Measurements from ENCODE around the gene CACNA2D1.
A peak's percentile ranks its signal among the peaks of the same experiment; 100 is the strongest.

CACNA2D1 gene

DNA sequence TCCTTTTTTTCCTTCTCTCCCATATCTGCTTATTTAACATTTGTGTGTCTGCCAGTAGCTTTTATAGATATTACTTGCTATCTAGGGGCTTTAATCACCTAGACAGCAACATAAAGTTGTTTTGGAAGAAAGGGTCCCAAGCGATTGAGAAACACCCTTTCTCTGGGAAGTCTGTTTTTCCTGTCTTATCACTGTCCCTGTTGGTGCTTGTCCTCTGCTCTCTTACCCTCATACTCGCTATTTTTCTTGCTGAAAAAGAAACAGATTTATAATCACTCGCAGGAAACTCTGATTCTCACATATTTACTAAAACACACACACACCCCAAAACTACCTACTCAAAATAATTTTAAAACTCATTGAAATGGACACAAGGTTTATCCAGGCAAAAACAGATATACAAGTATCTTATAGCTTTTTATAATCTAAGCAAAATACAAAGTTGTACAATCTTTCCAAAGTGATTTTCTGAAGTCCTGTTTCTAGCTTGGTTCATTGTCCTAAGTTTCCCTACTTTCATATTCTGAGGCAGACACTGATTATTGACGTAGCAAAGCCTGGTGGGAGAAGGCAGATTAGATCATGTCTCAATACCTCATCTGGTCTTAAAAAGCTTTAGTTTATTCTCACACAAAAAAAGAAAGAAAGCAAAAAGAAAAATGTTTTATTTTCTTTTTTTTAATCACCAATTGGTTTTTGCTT lies 157.3 kb downstream of the CACNA2D1 start:
- DNase-seq (ENCODE audit: low spot score): no peak

- DNase-seq (ENCODE audit: low spot score): no peak
Measured at GRCh38 chr7:82284936-82285519, 158.5 kb downstream of the CACNA2D1 start.

GRCh38 chr7:82275342-82275741 lies 168.2 kb downstream of the CACNA2D1 start:
- no peak for DNase-seq (ENCODE audit: low spot score)

DNA sequence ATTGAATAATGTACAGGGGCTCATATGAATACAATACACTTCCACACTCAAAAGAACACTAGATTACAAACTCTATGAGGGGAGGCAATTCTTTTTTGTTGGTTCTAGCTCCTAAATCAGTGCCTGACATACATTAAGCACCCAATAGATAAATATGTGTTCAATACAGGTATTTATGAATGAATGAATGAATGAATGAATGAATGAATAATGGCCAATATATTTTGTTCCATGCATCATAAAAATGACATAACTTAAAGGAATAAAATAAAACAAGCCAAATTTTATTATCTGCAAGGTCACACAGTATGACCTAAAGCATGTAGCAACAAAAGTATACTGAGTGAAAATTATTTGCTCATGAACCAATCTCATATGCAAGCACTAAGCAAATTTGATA lies 168.9 kb downstream of the CACNA2D1 start:
- DNase-seq (ENCODE audit: low spot score): no peak

GRCh38 chr7:82273886-82274285 lies 169.7 kb downstream of the CACNA2D1 start:
- no peak for DNase-seq (ENCODE audit: low spot score)

- DNase-seq (ENCODE audit: low spot score): no peak
Measured at GRCh38 chr7:82270870-82271269, 172.7 kb downstream of the CACNA2D1 start.

DNA sequence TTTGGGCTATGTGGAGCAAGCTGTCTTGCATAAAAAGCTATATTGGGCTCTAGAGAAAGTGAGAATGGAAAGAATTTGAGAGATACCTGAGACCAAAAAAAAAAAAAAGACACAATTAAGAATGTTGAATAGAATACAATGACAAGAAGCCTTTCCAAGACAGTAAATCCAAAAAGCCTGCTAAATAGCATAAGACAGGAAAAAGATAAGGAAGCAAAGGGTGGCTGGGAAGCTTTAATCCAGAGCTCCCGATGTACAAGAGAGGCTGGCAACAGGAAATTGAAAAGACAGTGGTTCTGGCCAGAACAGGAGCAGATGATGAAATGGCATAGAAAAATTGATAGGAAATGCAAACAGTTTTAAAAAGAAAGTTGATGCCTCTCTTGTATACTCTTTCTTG lies 174.9 kb downstream of the CACNA2D1 start:
- DNase-seq (ENCODE audit: low spot score): no peak

DNA sequence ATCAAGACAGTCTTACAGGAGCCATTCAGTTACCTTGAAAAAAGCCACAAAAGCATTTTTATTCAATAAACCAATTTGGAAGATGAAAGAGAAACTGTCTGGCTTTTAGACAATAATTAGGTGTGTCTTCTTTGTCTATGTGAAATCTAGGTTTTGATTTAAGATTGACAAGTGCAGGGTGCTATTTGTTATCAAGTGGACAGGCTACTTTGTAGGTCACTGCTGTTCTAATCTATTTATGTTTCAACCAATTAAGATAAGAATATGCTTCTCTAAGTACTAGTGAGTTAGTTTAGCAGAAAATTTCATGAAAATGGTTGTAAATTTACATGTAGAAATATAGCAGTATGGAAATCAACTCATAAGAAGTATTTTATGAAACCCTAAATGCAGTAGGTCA lies 177.5 kb downstream of the CACNA2D1 start:
- no peak for DNase-seq (ENCODE audit: low spot score)

GRCh38 chr7:82264783-82265305 lies 178.7 kb downstream of the CACNA2D1 start:
- DNase-seq (ENCODE audit: low spot score): no peak

- no peak for DNase-seq (ENCODE audit: low spot score)
Measured at GRCh38 chr7:82263920-82264782, 179.4 kb downstream of the CACNA2D1 start.

DNA sequence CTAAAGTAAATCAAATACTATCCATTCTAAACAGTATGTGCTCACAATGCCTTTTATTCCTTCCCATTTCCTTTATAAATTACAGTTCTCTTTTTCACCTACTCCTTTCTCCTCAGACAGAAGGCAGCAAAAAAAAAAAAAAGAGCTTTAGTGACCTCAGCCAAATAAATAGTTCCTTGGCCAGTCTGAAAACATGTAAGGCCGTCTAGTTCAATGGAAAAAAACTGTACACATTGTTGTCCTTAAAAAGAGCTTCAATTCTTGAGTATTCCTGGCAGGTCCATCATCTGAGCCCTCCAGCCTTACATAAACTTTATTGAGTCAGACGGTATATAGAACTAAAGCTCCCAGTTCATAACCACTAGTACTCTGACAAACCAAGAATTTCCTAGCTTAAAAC lies 185.4 kb downstream of the CACNA2D1 start:
- no peak for DNase-seq (ENCODE audit: low spot score)

DNA sequence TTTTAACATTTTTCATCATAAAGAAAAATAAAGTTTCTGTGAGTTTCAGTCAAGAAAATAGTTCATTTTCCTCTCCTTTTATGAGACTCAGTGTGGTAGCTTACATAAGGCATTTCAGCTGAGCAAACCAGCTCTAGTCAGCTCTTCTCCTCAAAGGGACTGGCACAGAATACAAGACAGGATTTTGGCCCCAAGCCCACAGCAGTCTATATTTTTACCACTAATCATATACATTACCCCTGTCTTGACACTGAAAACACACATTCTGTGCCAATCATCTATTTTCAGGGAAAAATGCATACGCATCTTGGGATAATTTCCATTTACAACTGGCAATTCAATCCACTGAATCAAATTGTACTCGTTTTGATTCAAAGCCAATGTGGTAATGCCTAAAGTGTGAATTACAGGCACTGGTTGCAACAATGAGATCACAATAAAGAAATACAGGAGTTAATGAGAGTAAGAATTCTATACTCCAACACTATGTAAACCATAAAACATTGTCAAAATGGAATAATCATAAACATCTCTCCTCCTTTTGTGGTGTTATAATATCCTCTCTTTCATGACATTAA lies 186.4 kb downstream of the CACNA2D1 start:
- no peak for DNase-seq (ENCODE audit: low spot score)

- no peak for DNase-seq (ENCODE audit: low spot score)
Measured at GRCh38 chr7:82255706-82256105, 187.9 kb downstream of the CACNA2D1 start.

DNA sequence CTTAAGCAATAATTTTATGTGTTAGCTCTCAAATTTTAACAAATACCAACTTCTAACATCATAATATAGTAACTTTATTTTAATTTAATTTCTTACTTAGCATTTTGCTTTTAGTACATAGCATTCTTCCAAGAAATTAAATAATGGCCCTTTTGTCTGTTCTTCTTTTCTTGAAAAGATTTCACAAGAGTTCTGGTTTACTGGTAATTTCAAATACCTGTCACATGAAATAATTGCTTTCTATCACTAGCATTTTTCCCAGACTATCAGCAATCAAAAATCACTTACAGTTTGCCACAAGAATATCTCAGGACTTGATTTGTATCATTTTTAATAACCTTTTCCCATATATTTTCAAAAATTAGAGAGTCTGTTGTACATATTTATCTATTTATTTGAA lies 193.0 kb downstream of the CACNA2D1 start:
- DNase-seq (ENCODE audit: low spot score): no peak

- DNase-seq (ENCODE audit: low spot score): no peak
Measured at GRCh38 chr7:82249979-82250378, 193.6 kb downstream of the CACNA2D1 start.

DNA sequence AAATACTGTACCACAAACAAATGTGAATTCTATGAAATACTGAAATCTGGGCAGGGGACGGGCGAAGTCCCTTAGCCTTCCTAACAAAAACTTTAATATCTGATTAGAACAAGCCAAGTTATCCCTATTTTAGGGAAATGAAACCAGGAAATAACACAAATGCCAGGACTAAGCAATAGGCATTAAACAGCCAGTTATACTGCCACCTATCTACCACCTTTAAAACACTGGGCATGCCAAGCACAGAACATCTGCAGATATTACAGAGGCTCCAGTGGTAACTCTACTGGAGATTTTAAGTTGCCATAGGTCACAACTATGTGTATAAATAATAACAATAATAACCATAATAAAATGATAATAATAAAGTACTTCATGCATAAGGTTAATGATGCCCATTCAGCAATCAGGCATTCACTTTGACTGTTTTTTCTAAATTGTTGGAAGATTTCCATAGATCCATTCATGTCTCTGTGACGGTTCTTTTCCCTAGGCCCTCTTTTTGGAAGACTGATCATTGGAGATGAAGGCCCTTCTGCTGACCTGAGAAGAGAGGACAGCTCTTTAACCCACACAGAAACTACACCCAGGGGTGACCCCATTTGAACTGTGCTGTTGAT lies 195.7 kb downstream of the CACNA2D1 start:
- peak; percentile 23 for DNase-seq (ENCODE audit: low spot score)

DNA sequence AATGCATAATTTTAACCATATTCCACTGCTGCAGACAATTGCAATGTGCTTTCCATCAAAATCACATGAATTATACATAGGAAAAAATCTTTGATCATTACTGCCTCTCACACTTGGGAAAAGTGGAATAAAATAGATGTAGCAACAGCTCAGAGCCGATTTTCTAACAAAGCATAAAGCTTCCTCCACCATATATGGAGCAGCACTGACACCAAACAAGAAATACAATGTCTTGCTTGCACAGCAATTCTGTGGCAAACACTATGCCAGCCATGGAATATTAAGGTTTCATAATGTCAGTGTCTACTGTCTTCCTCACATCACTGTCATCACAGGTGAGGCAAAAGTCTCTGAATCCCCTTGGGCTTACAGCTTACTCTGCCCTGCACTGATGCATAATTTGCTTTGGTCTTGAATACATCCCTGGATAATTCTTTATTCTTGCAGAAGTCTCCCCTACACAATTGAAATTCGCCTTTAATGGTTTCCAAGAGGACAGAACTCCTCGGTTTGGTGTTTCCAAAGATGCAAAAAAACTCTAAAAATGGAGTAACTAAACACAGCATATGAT lies 198.5 kb downstream of the CACNA2D1 start:
- no peak for DNase-seq (ENCODE audit: low spot score)

DNA sequence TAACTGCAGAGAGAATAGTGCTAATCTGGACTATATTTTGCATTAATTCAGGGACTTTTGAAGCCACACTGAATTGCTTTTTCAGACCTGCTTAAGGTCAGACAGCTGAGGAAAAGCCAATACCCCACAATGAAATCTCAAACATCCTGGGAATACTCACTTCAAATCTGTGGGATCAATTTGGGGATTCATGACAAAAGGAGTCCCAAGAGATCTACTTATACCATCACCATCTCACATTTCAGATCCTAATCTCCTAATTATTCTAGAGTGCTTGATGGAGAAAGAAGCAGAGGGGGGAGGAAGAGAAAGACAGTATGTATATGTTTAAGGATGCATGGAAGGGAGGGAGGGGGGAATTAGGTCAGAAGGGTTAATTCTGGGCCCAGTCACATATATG lies 202.2 kb downstream of the CACNA2D1 start:
- DNase-seq (ENCODE audit: low spot score): no peak

- DNase-seq (ENCODE audit: low spot score): peak; percentile 77
Measured at GRCh38 chr7:82235713-82236112, 207.9 kb downstream of the CACNA2D1 start.

GRCh38 chr7:82234457-82235049 lies 209.0 kb downstream of the CACNA2D1 start:
- DNase-seq (ENCODE audit: low spot score): peak; percentile 45
